Endothelial cell (in vitro differentiated cells): ENCODE measurements around the gene CHL1. TPM values are rescaled to one million over a fixed set of nuclear protein-coding genes. Genes with fewer than 3 reads are reported as not detected.

Source experiments
- DNase-seq: peaks from one replicate; pipeline ENCODE4 v3.0.0; 2021; ENCODE audit warnings: low spot score
- H3K27ac Mint-ChIP-seq: one replicate; pipeline ENCODE4 v1.8.0; 2021; ENCODE audit warnings: mixed read lengths, inconsistent platforms; ENCODE audit not compliant: unreplicated experiment
- H3K27me3 Mint-ChIP-seq: one replicate; pipeline ENCODE4 v1.8.0; 2021; ENCODE audit warnings: mild to moderate bottlenecking, moderate library complexity, mixed read lengths, inconsistent platforms; ENCODE audit not compliant: unreplicated experiment
- H3K36me3 Mint-ChIP-seq: one replicate; pipeline ENCODE4 v1.8.0; 2021; ENCODE audit warnings: mild to moderate bottlenecking, low read depth, mixed read lengths, inconsistent platforms; ENCODE audit not compliant: unreplicated experiment
- H3K4me1 Mint-ChIP-seq: one replicate; pipeline ENCODE4 v1.8.0; 2021; ENCODE audit warnings: mild to moderate bottlenecking, mixed read lengths, inconsistent platforms; ENCODE audit not compliant: unreplicated experiment
- H3K4me3 Mint-ChIP-seq: one replicate; pipeline ENCODE4 v1.8.0; 2021; ENCODE audit warnings: mild to moderate bottlenecking, mixed read lengths, inconsistent platforms; ENCODE audit not compliant: unreplicated experiment
- H3K9me3 Mint-ChIP-seq: one replicate; pipeline ENCODE4 v1.8.0; 2021; ENCODE audit warnings: mixed read lengths, inconsistent platforms; ENCODE audit not compliant: unreplicated experiment
- total RNA-seq: library from RNA; stranded (reverse); fragmentation: NEBNext Ultra II Directional; extraction: Animal tissue kit (Norgen Biotek cat#: 25700); gene quantifications from one replicate; pipeline ENCODE4 v1.2.1, GENCODE V29; 2021; ENCODE audit not compliant: unreplicated experiment
- TF ChIP-seq, protein P1 (sequence below): fragments of 200-600 bp; sonication (generic); IDR thresholded peaks from one replicate; pipeline ENCODE4 v1.5.0; 2021; ENCODE audit warnings: antibody characterized with exemption; ENCODE audit not compliant: unreplicated experiment

Gene CHL1
- total RNA-seq, 1 donor from 2014 or later: not detected

DNA sequence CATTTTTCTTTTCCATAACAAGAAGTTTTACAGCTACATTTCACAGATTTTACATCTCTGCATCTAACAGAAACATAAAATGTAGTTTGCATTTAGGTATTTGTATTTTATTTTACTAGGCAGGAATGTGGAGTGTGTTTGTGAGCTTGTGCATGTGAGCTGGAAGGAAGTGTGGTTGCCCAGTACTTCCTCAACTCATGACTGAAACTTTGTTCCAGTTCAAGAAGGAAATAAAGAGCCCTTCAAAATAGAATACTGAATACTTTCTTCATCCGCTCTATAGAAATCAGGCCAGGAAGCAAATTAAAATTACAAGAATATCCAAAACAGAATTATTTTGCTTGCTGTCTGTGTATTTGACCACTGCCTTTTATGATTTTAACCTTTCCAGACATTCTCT is 81.3 kb downstream of the CHL1 start:
- TF ChIP-seq, protein P1, sequence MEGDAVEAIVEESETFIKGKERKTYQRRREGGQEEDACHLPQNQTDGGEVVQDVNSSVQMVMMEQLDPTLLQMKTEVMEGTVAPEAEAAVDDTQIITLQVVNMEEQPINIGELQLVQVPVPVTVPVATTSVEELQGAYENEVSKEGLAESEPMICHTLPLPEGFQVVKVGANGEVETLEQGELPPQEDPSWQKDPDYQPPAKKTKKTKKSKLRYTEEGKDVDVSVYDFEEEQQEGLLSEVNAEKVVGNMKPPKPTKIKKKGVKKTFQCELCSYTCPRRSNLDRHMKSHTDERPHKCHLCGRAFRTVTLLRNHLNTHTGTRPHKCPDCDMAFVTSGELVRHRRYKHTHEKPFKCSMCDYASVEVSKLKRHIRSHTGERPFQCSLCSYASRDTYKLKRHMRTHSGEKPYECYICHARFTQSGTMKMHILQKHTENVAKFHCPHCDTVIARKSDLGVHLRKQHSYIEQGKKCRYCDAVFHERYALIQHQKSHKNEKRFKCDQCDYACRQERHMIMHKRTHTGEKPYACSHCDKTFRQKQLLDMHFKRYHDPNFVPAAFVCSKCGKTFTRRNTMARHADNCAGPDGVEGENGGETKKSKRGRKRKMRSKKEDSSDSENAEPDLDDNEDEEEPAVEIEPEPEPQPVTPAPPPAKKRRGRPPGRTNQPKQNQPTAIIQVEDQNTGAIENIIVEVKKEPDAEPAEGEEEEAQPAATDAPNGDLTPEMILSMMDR: no peak
- H3K27me3 Mint-ChIP-seq: peaks cover 3% of the 10 kb centered on the region
- no peaks in the 10 kb centered on the region for H3K36me3 Mint-ChIP-seq
- no peak for DNase-seq
- H3K4me3 Mint-ChIP-seq: no peak overlapping the region
- peaks cover 14% of the 10 kb centered on the region for H3K9me3 Mint-ChIP-seq
- no peak overlapping the region for H3K27ac Mint-ChIP-seq
- no peaks in the 10 kb centered on the region for H3K4me1 Mint-ChIP-seq

DNA sequence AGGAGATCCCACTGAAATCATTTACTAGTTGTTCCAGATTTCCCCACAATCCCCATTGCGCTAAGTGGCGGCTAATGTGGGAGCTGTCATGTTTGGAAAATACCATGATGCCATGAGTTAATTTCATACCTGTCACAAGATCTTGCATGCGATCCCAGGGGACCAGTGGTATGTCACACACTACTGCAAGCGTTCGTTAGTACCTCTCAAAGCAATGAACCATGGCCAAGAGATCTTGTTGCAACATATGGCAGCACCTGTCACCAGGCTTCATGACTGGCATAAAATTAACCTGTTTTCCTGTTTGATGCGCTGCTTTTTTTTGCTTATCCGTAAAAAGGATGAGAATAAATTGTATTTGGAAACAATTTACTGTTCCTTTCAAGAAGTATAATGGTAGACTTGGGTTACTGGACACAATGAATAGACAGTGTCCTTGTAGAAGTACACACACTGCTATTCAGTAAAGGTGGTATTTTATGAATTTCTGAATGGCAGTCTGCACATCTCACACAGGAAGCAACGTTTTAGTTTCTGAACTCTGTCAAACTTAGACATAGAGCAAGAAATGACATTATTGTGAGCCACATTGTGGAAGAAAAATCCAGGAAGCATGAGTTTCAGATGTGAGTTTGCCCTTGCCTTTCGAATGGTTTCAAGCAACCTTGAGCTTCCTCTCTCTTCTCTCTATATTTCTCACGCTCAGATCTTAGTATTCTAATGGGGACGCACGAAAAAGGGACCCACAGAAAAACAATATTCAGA is 81.9 kb downstream of the CHL1 start:
- Mint-ChIP-seq H3K27ac (no peak overlapping the region), H3K36me3 (no peaks in the 10 kb centered on the region)

DNA sequence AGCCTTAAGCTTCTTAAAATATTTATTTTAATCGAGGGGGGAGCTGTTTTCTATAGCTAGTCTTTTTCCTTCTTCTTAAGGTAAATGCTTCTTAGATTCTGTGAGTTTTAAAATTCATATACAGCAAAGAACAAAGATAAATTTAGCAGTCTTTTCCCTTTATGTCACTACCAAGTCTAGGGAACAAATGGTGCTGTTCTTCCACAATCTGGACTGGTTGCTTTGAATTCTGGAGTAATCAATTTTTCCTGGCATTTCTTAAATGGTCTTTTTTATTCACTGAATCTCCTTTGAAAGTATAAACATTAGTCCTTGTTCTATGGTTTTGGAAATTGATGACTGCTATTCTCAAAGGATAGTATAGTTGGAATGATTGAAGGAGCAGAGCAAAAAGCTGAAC is 82.8 kb downstream of the CHL1 start:
- H3K36me3 Mint-ChIP-seq: no peaks in the 10 kb centered on the region
- H3K27ac Mint-ChIP-seq: no peak overlapping the region
- H3K4me1 Mint-ChIP-seq: no peaks in the 10 kb centered on the region
- DNase-seq: no peak
- peaks cover 3% of the 10 kb centered on the region for H3K27me3 Mint-ChIP-seq
- TF ChIP-seq, protein P1: no peak
- H3K9me3 Mint-ChIP-seq: peaks cover 13% of the 10 kb centered on the region
- no peak overlapping the region for H3K4me3 Mint-ChIP-seq

More for the DNA sequence above, 81.9 kb downstream of the CHL1 start:
- Mint-ChIP-seq H3K4me3 (no peak overlapping the region), H3K9me3 (peaks cover 14% of the 10 kb centered on the region), H3K4me1 (no peaks in the 10 kb centered on the region), H3K27me3 (peaks cover 3% of the 10 kb centered on the region)
- TF ChIP-seq, protein P1: no peak
- no peak for DNase-seq

DNA sequence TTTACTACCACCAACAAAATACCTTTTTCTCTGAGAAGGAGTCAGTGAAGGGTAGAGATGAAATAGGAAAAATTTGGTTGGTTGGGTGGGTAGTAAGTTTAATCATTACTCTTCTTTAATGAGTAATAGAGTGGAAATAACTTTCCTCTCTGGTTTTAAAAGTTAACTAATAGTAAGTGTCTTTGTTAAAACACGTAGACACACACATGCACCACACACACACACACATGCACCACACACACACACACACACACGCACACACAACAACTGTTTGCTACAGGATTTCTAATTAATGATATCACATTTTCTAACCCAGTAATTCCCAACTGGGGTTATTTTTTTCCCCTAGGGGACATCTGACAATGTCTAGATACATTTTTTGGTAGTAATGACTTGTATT is 84.1 kb downstream of the CHL1 start:
- no peak for DNase-seq
- TF ChIP-seq, protein P1: no peak
- Mint-ChIP-seq H3K27ac (no peak overlapping the region), H3K36me3 (no peaks in the 10 kb centered on the region), H3K4me3 (no peak overlapping the region), H3K27me3 (peaks cover 3% of the 10 kb centered on the region), H3K9me3 (peaks cover 14% of the 10 kb centered on the region), H3K4me1 (no peaks in the 10 kb centered on the region)

DNA sequence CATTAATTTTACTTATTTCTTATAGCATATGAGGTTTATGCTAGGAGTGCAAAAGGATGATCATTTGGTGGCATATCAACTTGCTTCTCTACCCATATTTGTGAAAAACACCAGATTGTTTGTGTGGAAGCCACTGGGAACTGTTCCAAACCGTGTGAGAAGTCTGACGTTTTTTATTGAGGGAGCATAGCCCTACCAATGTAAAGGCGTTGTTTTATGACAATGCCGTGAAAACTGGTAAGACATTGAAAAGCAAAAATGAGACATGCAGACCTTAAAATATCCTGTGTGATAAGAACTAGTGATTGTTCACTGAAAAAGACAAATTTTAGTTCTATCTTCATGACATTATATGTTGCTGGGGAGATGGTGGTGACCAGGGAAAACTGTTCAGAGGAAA is 87.8 kb downstream of the CHL1 start:
- Mint-ChIP-seq H3K36me3 (no peaks in the 10 kb centered on the region), H3K4me1 (no peaks in the 10 kb centered on the region), H3K27ac (no peak overlapping the region), H3K9me3 (peaks cover 17% of the 10 kb centered on the region), H3K4me3 (no peak overlapping the region), H3K27me3 (peaks cover 5% of the 10 kb centered on the region)
- DNase-seq: no peak
- TF ChIP-seq, protein P1: no peak
